Measurements from ENCODE around the gene CAPN9.

DNA sequence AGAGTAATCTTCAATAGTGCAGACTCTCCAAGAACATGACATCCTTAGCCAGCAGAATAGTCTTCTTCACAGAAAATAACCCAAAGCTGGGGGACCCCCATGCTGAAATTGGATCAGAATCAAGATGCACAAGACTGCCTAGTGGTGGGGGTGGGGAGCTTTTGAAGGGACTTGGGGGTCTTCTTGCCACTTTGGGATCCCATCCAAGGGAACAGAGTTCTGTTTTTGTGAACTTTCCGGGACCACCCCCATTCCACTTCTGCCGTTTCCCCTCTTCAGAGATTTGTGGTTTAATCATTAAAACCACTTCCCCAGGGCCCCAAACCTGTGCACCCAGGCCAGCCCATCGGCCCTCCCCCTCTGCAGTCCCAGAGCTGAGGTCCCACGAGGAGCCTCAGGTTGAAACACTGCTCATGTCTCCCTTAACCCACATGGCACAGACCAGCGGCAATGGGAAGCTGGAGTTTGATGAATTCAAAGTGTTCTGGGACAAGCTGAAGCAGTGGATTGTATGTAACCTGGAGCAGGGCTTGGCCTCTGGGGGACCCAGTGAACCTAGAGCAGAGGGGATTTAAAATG, 44.9 kb downstream of the CAPN9 start:
- TF ChIP-seq CEBPB (IDR thresholded peaks at IDR 0.05): no peak
- TF ChIP-seq, protein P1, sequence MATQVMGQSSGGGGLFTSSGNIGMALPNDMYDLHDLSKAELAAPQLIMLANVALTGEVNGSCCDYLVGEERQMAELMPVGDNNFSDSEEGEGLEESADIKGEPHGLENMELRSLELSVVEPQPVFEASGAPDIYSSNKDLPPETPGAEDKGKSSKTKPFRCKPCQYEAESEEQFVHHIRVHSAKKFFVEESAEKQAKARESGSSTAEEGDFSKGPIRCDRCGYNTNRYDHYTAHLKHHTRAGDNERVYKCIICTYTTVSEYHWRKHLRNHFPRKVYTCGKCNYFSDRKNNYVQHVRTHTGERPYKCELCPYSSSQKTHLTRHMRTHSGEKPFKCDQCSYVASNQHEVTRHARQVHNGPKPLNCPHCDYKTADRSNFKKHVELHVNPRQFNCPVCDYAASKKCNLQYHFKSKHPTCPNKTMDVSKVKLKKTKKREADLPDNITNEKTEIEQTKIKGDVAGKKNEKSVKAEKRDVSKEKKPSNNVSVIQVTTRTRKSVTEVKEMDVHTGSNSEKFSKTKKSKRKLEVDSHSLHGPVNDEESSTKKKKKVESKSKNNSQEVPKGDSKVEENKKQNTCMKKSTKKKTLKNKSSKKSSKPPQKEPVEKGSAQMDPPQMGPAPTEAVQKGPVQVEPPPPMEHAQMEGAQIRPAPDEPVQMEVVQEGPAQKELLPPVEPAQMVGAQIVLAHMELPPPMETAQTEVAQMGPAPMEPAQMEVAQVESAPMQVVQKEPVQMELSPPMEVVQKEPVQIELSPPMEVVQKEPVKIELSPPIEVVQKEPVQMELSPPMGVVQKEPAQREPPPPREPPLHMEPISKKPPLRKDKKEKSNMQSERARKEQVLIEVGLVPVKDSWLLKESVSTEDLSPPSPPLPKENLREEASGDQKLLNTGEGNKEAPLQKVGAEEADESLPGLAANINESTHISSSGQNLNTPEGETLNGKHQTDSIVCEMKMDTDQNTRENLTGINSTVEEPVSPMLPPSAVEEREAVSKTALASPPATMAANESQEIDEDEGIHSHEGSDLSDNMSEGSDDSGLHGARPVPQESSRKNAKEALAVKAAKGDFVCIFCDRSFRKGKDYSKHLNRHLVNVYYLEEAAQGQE (IDR thresholded peaks at IDR 0.05; ENCODE audit: low read depth): no peak
- TF ChIP-seq, protein P2, sequence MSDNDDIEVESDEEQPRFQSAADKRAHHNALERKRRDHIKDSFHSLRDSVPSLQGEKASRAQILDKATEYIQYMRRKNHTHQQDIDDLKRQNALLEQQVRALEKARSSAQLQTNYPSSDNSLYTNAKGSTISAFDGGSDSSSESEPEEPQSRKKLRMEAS (IDR thresholded peaks at IDR 0.05): no peak
- TF ChIP-seq EP300 (IDR thresholded peaks at IDR 0.05; ENCODE audit: borderline replicate concordance): no peak
- TF ChIP-seq RAD21 (IDR thresholded peaks at IDR 0.05; ENCODE audit: low read depth): no peak
- TF ChIP-seq TEAD4 (IDR thresholded peaks at IDR 0.05): no peak
- TF ChIP-seq FOXM1 (IDR thresholded peaks at IDR 0.05; ENCODE audit: borderline replicate concordance, low read depth): no peak
- no peak for TF ChIP-seq TCF12 (IDR thresholded peaks at IDR 0.05; ENCODE audit: low read depth)
- TF ChIP-seq EGR1 (IDR thresholded peaks at IDR 0.05): no peak
- no peak for TF ChIP-seq YY1 (IDR thresholded peaks at IDR 0.05; ENCODE audit: low read depth)
- no peak for TF ChIP-seq CREB1 (IDR thresholded peaks at IDR 0.05; ENCODE audit: low read depth)
- TF ChIP-seq TAF1 (IDR thresholded peaks at IDR 0.05; ENCODE audit: low read depth): no peak

Data from Ishikawa (cell line).